ENCODE results near the gene TMEM11. TPM values are rescaled to one million over a fixed set of nuclear protein-coding genes. Genes with fewer than 3 reads are reported as not detected.

Gene TMEM11
- total RNA-seq, 1 experiment from 2014 or later: 23.4 TPM

- DNase-seq (ENCODE audit: low read depth, low spot score): no peak
These were observed 47.9 kb downstream of the TMEM11 start for GRCh38 chr17:21165922-21166594.

GRCh38 chr17:21164620-21165019, 49.3 kb downstream of the TMEM11 start:
- CTCF ChIA-PET: no interaction called here
- H3K9me3 ChIP-seq (ENCODE audit: control insufficient read depth, insufficient read depth, low read depth, low read length): no peaks in the 10 kb centered on the region
- in situ Hi-C loops (cut with HindIII; ENCODE audit: low pct_unique_long_range_greater_than_20kb, low sequenced_read_pairs): no loop called here
- no TSS peak for BruUV-seq (replicated peaks)
- H3K27ac ChIP-seq (ENCODE audit: low read length): no peak overlapping the region
- intact Hi-C loops (cut with micrococcal nuclease; ENCODE audit: unreplicated experiment): no loop called here
- H3K4me3 ChIP-seq (ENCODE audit: low read depth in 2 of 2, low read length in 2 of 2): no peak overlapping the region
- H3K27me3 ChIP-seq (ENCODE audit: control insufficient read depth, insufficient read depth, low read length): no peaks in the 10 kb centered on the region
- TF ChIP-seq CTCF (IDR thresholded peaks at IDR 0.05) (no peak), REST (IDR thresholded peaks at IDR 0.05; ENCODE audit: insufficient read depth in 1 of 2, low read depth in 2 of 2, low read length in 1 of 2) (no peak), POLR2AphosphoS5 (IDR thresholded peaks at IDR 0.05; ENCODE audit: low read depth, low read length) (no peak), SIN3A (IDR thresholded peaks at IDR 0.05; ENCODE audit: borderline replicate concordance, insufficient read depth, low read depth, low read length) (no peak), TCF7L2 (IDR thresholded peaks at IDR 0.05; ENCODE audit: low read depth, low read length) (no peak)
- DNase-seq (ENCODE audit: low read depth, low spot score): no peak
- no peak for ATAC-seq
- POLR2A ChIA-PET: no interaction called here
- no peaks in the 10 kb centered on the region for H3K36me3 ChIP-seq (ENCODE audit: control insufficient read depth, insufficient read depth, low read length)
- H3K4me1 ChIP-seq (ENCODE audit: control insufficient read depth, insufficient read depth, low read length): no peaks in the 10 kb centered on the region; the same call in 1 of the 2 replicates

More at GRCh38 chr17:21165922-21166594, 47.9 kb downstream of the TMEM11 start:
- TF ChIP-seq REST (IDR thresholded peaks at IDR 0.05; ENCODE audit: insufficient read depth in 1 of 2, low read depth in 2 of 2, low read length in 1 of 2) (no peak), TCF7L2 (IDR thresholded peaks at IDR 0.05; ENCODE audit: low read depth, low read length) (no peak), POLR2AphosphoS5 (IDR thresholded peaks at IDR 0.05; ENCODE audit: low read depth, low read length) (no peak), SIN3A (IDR thresholded peaks at IDR 0.05; ENCODE audit: borderline replicate concordance, insufficient read depth, low read depth, low read length) (no peak), CTCF (IDR thresholded peaks at IDR 0.05) (no peak)
- Histone ChIP-seq H3K4me1 (ENCODE audit: control insufficient read depth, insufficient read depth, low read length) (no peaks in the 10 kb centered on the region; the same call in 1 of the 2 replicates), H3K9me3 (ENCODE audit: control insufficient read depth, insufficient read depth, low read depth, low read length) (no peaks in the 10 kb centered on the region), H3K4me3 (ENCODE audit: low read depth in 2 of 2, low read length in 2 of 2) (no peak overlapping the region), H3K27ac (ENCODE audit: low read length) (no peak overlapping the region), H3K36me3 (ENCODE audit: control insufficient read depth, insufficient read depth, low read length) (no peaks in the 10 kb centered on the region), H3K27me3 (ENCODE audit: control insufficient read depth, insufficient read depth, low read length) (no peaks in the 10 kb centered on the region)
- in situ Hi-C loops (cut with HindIII; ENCODE audit: low pct_unique_long_range_greater_than_20kb, low sequenced_read_pairs) (no loop called here), intact Hi-C loops (cut with micrococcal nuclease; ENCODE audit: unreplicated experiment) (no loop called here)
- no peak for ATAC-seq
- no TSS peak for BruUV-seq (replicated peaks)
- POLR2A ChIA-PET: no interaction called here
- CTCF ChIA-PET: no interaction called here
